Pons (tissue), 1 donor: ENCODE measurements around the gene SYNE4.
"Not testable (repeated sequence)": the region's sequence is repeated elsewhere in the genome, so short reads cannot be mapped to it uniquely, and the experiment has no call there.

Experiments used
- DNase-seq: peaks from one replicate; pipeline ENCODE4 v3.0.0-alpha.2; 2016; ENCODE audit warnings: low spot score

The SYNE4 gene, protein sequence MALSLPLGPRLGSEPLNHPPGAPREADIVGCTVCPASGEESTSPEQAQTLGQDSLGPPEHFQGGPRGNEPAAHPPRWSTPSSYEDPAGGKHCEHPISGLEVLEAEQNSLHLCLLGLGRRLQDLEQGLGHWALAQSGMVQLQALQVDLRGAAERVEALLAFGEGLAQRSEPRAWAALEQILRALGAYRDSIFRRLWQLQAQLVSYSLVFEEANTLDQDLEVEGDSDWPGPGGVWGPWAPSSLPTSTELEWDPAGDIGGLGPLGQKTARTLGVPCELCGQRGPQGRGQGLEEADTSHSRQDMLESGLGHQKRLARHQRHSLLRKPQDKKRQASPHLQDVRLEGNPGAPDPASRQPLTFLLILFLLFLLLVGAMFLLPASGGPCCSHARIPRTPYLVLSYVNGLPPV

DNA sequence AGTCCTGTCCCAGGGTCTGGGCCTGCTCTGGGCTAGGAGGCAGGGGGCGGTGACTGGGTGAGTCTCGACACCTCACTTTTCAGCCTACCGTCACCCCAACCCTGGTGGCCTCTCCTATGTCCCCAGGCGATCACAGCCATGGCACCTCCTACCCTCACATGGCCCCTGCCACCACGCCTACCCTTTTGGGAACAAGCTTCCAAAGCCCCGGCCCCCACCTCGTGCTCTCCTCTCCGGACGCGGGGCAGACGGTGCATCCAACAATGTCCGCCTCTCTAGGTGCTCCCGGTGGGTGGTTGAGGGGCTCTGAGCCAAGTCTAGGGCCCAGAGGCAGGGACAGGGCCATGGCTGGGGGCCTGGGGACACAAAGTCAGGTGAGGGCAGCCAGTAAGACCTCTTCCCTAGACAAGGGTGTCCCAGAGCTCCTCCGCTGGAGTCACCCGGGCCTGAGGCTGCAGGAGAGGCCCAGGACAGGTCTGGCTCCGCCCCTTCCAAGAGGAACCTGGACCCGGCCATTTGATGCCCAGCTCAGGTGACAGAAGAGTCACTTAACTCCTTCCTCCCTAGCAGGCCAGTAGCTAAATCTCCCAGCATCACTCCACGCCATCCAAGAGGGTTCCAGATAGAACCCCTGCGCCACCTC, at the start of gene SYNE4:
Gene SYNE4 (minus strand): TSS at position 478 of the 643 bp plus-strand sequence. CDS start 132 bp downstream, at position 346.
- no peak for DNase-seq

DNA sequence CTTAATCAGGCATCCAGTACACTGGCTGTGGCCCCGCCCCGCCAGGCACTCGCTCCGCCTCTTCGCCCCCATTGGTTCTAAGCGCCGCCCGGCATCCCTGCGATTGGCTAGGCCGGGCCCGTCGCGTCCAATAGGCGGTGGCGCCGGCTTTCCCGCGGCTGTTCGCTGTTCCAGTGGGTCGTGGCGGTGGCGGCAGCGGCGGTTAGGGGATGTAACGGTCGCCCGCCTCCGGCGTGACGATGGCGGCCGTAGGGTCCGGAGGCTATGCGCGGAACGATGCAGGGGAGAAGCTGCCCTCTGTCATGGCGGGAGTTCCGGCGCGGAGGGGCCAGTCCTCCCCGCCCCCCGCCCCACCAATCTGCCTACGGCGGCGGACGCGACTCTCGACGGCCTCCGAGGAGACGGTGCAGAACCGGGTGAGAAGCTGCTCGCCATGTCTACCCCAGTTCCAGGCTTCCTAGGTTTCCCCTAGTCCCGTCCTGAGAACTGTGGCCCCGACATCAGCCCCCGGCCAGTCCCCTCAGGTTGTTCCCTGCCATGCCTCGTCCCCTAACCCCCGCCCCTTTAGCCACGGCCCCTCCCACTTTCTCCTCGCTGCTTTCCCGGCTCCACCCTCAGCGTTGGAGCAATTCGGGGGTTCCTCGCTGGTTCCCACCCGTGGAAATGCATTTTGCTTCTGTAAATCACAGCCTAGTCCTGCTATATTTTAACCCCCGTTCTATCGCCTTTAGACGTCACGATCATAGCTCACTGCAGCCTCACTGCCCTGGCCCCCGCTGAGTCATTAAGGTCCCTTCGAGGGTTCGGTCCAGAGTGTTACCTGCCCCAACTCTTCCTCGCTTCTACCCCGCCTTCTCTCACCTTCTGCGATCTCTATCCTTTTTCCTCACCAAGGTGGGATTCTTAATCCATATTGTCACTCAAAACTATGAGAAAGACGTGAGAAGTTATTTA, 46.4 kb upstream of the SYNE4 start, which contains the start of gene WDR62:
Gene WDR62 (plus strand): TSS at position 165 of the 954 bp plus-strand sequence. CDS start 75 bp downstream, at position 240.
- no peak for DNase-seq

- peak; percentile 99 for DNase-seq
Measured at GRCh38 chr19:36054119-36054732, 45.6 kb upstream of the SYNE4 start, which contains the start of gene THAP8. THAP8 (minus strand) TSS chr19:36054285; CDS start chr19:36054217, 68 bp downstream.

DNA sequence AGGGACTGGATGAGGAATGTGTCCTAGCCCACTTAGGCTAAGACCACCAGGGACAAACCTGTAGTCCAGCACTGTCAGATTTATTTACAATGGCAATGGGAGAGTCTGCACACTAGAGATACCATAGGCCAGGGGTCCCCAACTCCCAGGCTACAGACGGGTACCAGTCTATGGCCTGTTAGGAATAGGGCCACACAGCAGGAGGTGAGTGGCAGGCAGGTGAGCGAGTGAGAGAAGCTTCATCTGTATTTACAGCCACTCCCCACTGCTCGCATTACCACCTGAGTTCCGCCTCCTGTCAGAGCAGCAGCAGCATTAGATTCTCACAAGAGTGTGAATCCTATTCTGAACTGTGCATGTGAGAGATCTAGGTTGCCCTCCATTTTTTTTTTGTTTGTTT, 43.0 kb upstream of the SYNE4 start:
- no peak for DNase-seq

- no peak for DNase-seq
Measured at GRCh38 chr19:36051236-36051635, 42.6 kb upstream of the SYNE4 start.

GRCh38 chr19:36049080-36049698, 40.6 kb upstream of the SYNE4 start:
- DNase-seq = no peak

- DNase-seq = no peak
Measured at GRCh38 chr19:36047835-36048234, 39.2 kb upstream of the SYNE4 start.

DNA sequence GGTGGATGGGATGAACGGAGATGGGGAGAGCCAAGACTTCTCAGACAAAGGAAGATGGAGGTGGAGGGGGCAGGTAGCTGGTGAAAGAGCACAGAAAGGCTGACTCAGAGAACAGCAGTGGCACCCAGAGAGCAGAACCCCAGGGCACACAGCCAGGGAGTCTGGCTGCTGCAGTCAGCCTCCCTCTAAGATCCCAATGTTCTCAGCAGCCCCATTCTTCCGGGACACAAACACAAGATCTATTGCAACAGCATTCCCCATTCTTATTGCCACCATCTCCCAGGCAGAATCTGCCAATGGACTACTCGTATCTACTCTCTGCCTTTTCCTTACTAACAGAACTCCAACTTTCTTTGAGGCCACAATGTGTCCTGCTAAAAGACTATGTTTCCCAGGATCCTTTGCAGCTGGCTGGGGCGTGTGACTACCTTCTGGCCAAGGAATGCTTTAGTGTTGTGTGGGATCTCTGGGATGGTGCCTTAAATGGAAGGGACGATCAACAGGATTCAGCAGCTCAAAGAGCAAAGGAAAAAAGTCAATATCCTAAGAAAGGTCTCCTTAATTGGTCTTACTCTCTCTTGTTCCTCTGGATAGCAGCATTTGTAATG, 37.9 kb upstream of the SYNE4 start:
- DNase-seq = peak; percentile 56

GRCh38 chr19:36043952-36044351, 35.3 kb upstream of the SYNE4 start:
- peak; percentile 71 for DNase-seq

DNA sequence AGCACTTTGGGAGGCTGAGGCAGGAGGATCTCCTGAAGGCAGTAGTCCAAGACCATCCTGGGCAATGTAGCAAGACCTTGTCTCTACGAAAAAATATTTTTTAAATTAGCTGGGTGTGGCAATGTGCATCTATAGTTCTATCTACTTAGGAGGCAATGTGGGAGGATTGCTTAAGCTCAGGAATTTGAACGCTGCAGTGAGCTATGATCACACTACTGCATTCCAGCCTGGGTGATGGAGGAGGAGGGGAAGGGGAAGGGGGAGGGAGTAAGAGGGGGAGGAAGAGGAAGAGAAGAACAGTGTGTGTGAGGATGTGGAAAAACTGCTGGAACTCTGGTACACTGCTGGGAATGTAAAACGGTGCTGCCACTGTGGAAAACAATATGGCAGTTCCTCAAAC, 33.2 kb upstream of the SYNE4 start:
- DNase-seq = no peak

- not testable (repeated sequence) for DNase-seq
Measured at GRCh38 chr19:36041092-36041491, 32.5 kb upstream of the SYNE4 start.

DNA sequence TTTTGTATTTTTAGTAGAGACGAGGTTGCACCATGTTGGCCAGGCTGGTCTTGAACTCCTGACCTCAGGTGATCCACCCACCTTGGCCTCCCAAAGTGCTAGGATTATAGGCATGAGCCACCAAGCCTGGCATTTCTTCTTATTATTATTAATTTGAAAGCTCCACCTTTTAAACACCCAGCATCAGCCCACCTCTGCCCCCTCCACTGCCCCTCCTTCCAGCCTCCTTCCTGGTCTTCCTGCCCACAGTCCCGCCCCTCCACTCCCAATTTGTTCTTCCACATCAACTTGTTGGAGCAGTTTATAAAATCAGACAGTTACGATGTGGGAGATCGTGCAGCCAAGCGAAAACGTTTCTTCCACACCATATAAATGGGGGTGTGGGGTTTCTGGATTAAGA, 31.9 kb upstream of the SYNE4 start:
- DNase-seq = no peak

- DNase-seq = peak; percentile 71
Measured at GRCh38 chr19:36032251-36033104, 23.9 kb upstream of the SYNE4 start, which contains the start of gene CLIP3. CLIP3 (minus strand) TSS chr19:36032873; CDS start chr19:36032357, 516 bp downstream.

- DNase-seq = no peak
Measured at GRCh38 chr19:36031308-36031707, 22.7 kb upstream of the SYNE4 start.

GRCh38 chr19:36030264-36031148, 21.9 kb upstream of the SYNE4 start:
- DNase-seq = no peak

DNA sequence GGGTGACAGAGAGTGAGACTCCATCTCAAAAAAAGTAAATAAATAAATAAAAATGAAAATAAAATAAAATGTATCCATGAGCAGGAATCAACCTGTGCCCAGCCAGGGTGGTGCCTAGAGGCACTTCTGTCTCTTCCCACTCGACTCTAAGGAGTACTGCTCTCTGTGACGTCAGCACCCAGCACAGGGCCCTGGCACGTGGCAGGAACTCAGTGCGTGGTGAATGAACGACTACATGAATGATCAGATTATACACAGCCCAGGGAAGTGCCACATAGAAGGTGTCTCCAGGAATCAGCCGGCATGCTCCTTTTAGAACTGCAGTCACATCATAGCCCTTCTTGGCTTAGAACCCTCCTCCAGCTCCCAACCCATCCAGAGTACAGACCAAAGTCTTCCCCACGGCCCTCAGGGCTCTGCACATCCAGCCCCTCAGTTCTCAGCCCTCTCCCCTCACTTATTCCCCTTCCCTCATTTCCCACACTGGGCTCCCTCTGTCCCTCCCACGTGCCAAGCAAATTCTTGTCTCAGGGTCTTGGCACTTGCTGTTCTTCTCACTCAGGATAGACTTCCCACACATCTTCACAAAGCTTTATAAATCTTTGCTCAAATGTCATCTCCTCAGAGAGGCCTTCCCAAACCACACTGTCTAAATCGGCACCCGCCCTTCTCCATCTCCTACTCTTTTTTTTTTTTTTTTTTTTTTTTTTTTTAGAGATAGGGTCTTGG, 19.9 kb upstream of the SYNE4 start:
- no peak for DNase-seq

- DNase-seq = no peak
Measured at GRCh38 chr19:36027696-36028095, 19.1 kb upstream of the SYNE4 start.
